GM19043 (cell line): ENCODE measurements around the gene TUT7.
"Not testable (repeated sequence)": the region's sequence is repeated elsewhere in the genome, so short reads cannot be mapped to it uniquely, and the experiment has no call there.

Experiments
- ATAC-seq: cut with Tn5 transposase; IDR thresholded peaks from one replicate; pipeline ENCODE4 v1.9.1; 2021; ENCODE audit warnings: low read depth; ENCODE audit not compliant: unreplicated experiment

The TUT7 gene

DNA sequence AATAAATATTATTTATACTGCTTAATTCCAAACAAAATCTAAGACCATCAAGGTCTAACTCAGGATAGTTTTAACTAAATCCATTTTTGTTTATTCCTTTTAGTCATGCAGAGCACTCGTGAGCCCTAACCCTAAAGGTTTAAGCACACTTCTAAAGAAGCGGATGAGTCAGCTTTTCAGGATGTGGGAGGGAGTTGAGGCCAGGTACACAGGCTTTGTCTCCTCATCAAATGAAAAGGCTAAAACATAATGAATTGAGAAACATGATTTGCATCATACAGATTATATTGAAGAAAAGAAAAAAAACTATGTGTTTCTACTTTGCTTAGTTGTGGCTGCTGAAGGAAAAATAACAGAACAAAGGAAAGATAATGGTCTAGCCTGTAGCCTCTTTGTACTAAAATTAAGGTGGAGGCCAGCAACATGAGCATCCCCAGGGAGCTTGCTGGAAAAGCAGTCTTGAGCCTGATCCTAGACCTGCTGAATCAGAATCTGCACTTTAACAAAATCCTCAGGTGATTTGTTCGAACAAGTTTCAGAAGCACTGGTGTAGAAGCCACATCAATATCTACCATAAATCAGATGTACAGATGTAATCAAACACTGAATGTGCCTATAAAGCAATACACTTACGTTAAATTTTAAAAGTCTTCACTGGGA lies 50.8 kb downstream of the TUT7 start:
- no peak for ATAC-seq

DNA sequence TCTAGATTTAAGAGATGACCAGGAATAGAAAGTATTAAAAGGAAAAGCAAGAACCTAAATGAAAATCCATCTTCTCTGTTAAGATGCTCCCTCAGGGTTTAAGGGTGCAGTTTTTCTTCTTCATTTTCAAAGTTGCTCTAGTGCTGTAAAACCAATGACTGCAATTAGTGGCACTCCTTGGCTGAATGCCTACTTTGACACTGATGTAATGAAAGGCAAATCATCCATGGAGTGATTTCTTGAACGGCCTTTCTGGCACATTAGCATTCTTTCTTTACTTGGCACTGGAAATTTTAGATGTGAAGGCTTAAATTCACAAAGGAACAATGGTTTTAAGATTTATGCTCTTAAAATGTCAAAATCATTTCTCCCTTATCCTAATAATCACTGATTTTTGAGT lies 52.5 kb downstream of the TUT7 start:
- ATAC-seq = no peak

DNA sequence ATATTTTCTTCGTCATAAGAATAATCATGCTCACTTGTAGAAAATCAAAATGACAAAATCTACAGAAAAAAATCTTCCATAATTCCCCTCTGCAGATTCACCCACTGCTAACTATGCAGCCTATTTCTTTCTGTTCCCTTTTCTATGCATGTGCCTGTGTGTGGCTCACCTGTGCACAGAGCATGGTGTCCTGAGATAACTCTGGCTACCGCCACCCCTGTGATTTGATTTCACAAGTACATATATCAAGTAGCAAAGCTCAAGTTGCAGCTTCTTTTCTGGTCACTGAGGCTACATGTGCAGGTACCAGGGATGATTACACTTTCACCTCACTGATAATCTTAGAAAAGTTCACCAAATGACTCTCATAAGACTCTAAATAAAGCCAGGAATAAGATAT lies 53.5 kb downstream of the TUT7 start:
- no peak for ATAC-seq

DNA sequence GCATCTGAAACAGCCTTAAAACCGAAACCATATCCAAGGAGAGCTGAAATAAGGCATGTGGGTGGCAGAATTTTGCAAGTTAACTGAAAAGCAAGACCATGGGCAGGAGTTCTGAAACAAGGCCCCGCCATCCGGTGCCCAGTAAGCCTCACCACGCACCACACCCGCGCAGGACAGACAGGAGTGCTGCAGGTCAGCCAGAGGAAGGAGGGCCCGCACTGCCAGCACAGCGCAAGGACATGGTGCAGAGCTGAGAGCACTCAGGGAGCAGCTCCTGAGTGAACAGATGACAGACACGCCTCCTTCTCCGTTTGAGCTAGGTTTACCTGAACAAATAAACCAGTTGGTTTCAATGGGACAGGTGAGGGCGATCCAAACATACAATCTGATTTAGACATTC lies 55.3 kb downstream of the TUT7 start:
- no peak for ATAC-seq

DNA sequence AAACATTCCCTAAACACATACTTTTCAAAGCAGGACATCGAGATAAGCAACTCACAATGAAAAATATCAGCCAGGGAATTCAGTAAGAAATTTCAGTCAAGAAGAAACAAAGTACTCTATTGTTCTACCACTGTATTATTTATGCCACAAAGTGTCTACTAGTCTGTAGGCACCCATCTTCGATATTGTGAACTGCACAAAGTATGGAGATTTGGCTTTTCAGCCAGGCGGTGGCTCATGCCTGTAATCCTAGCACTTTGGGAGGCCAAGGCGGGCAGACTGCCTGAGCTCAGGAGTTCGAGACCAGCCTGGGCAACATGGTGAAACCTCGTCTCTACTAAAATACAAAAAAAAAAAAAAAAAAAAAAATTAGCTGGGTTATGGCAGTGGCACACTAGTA lies 63.9 kb downstream of the TUT7 start:
- ATAC-seq = not testable (repeated sequence)

GRCh38 chr9:86288499-86289198 lies 65.6 kb downstream of the TUT7 start:
- no peak for ATAC-seq

- no peak for ATAC-seq
These were observed 67.2 kb downstream of the TUT7 start for GRCh38 chr9:86287013-86287412.

DNA sequence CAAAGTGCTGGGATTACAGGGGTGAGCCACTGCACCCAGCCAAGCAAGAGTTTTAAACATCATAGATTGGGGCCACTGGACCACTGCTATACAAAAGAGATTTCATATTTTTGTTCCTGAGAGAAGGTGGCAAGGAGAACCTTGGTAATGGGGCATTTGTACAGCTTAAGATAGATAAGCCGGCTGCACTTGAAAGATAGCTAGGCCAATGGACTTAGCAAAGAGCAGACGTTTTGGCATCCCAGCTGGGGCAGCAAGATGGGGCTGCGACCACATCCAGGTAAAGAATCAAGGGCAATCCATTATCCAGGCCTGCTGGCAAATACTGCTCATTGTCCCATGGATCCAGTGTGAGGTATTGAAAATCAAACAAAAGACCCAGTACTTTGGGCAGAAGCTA lies 67.9 kb downstream of the TUT7 start:
- ATAC-seq = no peak

DNA sequence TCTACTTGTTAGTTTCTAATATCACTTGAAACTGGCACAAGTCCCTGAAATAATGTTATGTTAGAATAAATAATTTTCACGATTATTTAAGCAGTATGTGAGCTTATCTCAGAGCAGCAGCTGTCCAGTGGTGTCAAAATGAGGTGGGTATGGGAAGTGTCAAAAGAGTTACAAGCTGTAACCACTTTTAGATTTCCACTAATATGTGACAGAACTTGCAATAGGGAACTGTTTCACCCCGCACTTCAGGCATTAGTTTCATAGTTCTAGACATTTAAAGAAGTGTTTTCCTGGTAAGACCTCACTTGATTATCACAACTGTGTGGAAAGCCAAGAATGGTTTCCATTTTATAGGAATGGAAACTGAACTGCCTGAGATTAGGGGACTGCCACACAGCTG lies 68.9 kb downstream of the TUT7 start:
- ATAC-seq = no peak

DNA sequence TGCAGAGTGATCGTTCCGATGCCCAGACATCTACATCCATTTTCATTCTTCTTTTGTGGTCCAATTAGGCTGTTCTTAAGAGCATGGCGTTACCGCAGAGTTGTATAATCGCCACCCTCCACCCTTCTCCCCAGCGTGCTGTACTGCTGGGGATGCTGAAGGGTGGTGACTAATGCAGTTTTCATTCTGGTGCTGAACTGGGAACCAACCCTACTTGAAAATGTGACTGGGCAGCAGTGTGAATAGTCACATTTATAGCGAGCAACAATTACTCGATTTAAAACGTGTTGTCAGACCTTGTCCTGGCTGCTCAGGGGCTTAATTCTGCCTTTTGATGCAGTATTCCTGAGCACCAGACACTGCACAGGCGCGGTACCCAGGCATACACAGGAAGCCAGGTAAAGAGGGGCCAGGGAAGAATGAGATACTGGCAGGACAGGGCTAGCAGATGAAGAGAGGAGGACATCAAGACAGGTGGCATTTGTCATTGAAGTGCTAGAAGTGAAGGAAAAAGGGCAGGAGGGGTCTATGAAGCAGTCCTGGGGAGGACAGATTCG lies 71.2 kb downstream of the TUT7 start:
- peak; percentile 16 for ATAC-seq

DNA sequence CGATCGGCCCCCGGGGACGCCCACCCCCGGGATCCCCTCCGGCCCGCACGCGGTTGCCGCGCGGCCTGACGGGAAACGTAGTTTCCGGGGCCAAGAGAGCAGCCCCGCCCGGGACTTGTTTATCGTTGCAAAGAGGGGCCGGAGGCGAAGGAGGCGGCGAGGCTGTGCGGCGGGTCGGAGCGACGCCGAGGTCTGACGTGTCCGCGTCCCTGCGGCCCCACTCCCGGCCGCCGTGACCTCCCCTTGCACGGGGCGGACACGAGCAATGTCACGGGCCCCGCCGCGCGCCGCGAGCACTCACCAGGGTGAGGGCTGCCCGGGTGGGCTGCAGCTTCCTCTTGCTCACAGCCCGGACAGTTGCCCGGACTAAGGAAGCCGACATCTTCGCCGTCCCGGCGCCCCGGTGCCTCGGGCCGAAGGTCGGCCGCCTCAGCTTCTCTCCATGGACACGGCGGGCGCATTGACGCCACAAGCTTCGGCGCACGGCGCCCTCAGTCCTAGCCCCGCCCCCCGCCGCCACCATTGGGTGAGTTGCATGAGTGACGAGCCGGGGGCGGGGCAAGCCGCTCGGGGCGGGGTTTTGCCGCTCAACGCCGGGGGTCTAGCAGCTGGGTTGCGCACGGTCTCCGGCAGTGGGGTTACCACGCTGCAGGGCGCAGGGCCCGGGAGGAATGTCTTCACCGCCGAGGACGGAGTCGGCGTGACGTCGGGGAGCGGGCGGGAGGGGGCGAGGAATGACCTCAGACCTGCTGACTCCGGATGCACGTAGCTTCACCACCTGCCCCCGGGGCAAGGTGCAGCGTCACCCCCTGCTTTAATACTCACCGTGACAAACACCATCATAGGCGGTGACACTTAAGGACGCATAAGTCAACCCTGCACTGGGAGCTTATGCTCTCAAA lies 71.9 kb downstream of the TUT7 start, which contains the start of gene ISCA1:
TSS of gene ISCA1 (minus strand) at position 462 of the 902 bp plus-strand sequence. CDS start at position 382, 80 bp downstream.
- ATAC-seq = peak; percentile 74

DNA sequence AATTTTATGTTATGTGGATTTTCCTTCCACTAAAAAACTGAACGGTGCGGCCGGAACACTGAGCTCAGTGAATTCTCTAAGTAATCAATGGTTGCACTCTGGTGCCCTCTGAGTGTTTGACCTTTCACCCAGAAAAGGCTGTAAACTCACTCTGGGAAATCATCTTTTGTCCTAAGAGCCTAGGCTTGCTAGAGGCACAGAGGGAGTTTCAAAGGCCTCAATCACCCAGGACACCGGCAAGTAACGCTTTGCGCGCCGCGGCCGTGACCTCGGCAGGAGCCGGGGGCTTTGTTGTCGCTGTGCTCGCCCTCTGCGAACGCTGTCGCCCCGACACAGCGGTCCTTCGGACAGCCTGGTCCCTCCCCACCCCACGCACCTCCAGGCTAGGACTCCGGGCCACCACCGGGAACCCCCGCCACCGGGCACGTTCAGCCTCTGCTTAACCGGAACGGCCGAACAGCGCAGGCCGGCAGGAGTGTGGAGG lies 72.6 kb downstream of the TUT7 start:
- ATAC-seq = peak; percentile 32

- no peak for ATAC-seq
These were observed 73.6 kb downstream of the TUT7 start for GRCh38 chr9:86280580-86280979.

- no peak for ATAC-seq
These were observed 74.4 kb downstream of the TUT7 start for GRCh38 chr9:86279839-86280238.

- ATAC-seq = no peak
These were observed 77.1 kb downstream of the TUT7 start for GRCh38 chr9:86277072-86277471.

GRCh38 chr9:86275962-86276361 lies 78.2 kb downstream of the TUT7 start:
- no peak for ATAC-seq

DNA sequence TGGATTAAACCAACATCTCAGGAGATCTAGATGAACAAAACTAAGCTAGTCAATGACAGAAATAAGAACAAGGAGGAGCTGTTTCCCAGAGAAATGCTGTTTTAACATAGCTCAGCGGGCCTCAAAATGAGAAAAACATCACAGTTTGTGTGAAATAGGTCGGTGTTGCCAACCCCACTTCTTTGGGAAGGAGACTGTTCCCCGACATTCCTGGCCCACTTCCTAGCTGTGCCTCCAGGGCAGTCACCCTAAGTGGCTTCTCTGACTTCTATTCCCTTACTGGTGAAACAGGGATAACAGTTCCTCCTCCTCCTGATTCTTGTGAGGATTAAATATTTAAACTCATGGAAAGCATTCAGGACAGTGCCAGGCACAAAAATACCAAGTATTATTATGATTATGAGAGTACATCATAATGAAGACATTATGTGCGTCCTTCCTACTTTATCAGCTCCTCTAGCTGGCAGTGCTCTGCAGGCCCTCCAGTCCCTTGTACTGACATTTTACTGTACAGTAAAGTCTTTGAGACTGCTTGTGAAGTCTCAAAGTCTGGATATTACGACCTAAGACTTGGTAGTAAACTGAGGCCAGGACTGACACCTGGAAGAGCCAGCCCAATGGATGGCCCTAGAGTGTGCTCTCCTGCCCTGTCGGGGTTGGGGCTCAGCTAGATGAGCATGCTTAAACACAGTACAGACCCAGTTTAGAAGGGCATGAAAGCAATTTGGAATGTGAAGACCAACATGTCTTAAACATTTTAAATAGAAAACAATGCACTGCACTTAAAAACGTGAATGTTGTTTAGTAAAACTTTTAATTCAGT lies 79.2 kb downstream of the TUT7 start:
- ATAC-seq = no peak

- no peak for ATAC-seq
These were observed 82.0 kb downstream of the TUT7 start for GRCh38 chr9:86272221-86272620.

GRCh38 chr9:86263876-86264275 lies 90.3 kb downstream of the TUT7 start:
- no peak for ATAC-seq

- ATAC-seq = no peak
These were observed 91.7 kb downstream of the TUT7 start for GRCh38 chr9:86262492-86262891.
